Coronary artery (tissue), 2 donors: Measurements from ENCODE around the gene FAR2.

Experiments
- DNase-seq: peaks from one replicate; pipeline ENCODE4 v3.0.0-alpha.2; 2017; ENCODE audit warnings: low spot score
- H3K27ac ChIP-seq, 2 donors: fragments of 200-600 bp; sonication (generic); one replicate each; pipeline ENCODE4 v1.5.1; 2016 to 2019
- H3K4me3 ChIP-seq: fragments of 200-600 bp; sonication (generic); 2 replicates; pipeline ENCODE4 v1.5.1; 2016; ENCODE audit warnings: mild to moderate bottlenecking, moderate library complexity
- TF ChIP-seq, protein P1 (sequence below): fragments of 200-600 bp; sonication (generic); IDR thresholded peaks from one replicate; pipeline ENCODE4 v1.5.1; 2019; ENCODE audit warnings: antibody characterized with exemption

Gene FAR2

DNA sequence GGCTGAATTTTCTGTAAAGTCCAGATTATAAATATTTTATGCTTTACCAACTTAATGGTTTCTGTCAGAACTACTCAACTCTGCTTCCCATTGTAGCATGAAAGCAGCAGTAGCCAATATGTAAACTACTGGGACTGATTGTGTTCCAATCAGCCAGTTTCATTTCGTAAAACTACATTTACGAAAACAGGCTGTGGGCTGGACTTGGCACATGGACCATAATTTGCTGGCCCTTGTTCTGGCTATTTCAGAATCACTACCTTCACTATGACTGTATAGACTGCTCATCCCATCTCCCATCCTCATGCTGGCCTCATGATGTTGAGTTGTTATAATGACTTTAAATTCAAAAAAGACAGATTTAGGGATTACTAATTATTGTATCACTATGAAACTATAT lies 38.7 kb downstream of the FAR2 start:
- Histone ChIP-seq H3K4me3 (no peak overlapping the region), H3K27ac (no peak overlapping the region)
- DNase-seq, result no peak
- TF ChIP-seq, protein P1, sequence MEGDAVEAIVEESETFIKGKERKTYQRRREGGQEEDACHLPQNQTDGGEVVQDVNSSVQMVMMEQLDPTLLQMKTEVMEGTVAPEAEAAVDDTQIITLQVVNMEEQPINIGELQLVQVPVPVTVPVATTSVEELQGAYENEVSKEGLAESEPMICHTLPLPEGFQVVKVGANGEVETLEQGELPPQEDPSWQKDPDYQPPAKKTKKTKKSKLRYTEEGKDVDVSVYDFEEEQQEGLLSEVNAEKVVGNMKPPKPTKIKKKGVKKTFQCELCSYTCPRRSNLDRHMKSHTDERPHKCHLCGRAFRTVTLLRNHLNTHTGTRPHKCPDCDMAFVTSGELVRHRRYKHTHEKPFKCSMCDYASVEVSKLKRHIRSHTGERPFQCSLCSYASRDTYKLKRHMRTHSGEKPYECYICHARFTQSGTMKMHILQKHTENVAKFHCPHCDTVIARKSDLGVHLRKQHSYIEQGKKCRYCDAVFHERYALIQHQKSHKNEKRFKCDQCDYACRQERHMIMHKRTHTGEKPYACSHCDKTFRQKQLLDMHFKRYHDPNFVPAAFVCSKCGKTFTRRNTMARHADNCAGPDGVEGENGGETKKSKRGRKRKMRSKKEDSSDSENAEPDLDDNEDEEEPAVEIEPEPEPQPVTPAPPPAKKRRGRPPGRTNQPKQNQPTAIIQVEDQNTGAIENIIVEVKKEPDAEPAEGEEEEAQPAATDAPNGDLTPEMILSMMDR, result no peak

DNA sequence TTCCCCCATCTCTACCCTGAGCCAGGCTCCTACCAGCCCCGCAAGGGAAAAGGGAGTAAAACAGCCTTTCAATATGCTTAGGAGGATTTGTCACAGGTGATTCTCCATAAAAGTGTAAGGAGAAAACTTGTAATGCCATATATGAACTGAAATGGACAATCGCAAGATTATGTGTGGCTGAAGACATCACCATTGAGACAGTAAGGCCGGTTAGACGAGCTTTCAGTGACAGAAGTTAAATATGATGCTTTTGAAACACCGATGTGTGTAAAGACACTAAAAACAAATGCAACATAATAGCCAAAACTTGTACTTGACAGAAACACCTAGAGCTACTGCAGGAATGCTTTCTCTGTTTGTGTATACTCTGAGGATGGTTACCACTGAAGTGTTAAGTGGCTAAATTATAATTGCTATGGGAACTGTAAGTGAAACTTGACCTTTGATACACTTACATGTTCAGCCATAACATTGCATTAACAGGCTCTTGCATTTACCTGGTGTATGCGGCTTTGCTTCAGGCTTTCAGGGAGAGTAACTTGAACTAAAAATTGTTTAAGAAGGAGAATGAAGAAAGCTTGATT lies 42.3 kb downstream of the FAR2 start:
- no peak for DNase-seq
- no peak overlapping the region for H3K27ac ChIP-seq
- H3K4me3 ChIP-seq, result no peak overlapping the region
- TF ChIP-seq, protein P1, result no peak

DNA sequence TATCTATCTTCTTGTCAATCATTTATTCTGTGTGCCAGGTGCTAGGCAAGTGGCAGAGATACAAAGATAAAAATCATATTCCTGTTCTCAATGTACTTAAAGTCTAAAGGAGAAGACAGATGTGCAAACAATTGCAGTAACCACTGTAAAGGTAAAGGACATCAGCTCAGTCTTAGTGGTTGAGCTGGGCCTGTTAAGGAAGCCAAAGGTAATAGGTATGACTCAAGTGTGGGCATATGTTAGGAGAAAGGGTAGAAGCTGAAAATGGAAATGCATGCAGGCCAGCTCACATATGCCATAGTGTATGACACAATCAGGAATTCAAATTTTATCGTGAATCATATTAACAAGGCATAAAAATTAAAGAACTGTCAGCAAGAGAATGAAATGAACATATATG lies 49.8 kb downstream of the FAR2 start:
- DNase-seq, result no peak
- TF ChIP-seq, protein P1, result no peak
- no peak overlapping the region for H3K4me3 ChIP-seq
- no peak overlapping the region for H3K27ac ChIP-seq

DNA sequence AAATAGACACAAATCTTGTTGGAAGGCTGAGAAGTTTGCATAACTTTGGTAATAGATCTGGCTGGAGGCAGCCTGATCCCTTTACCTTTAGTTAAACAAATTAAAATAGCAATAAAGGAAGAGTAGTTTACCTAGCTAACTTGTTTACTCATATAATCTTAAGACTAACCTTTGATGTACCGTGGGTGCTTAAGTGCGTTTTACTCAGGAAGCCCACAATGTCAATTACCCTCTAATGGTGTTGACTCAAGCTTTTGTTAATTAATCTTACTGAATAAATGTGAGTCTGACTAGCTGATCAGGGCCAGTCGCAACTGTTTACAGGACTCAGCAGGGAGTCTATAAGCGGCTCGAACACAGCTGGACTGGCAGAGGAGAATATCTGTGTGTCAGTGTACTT lies 51.5 kb downstream of the FAR2 start:
- TF ChIP-seq, protein P1, result no peak
- Histone ChIP-seq H3K4me3 (no peak overlapping the region), H3K27ac (no peak overlapping the region)
- no peak for DNase-seq

DNA sequence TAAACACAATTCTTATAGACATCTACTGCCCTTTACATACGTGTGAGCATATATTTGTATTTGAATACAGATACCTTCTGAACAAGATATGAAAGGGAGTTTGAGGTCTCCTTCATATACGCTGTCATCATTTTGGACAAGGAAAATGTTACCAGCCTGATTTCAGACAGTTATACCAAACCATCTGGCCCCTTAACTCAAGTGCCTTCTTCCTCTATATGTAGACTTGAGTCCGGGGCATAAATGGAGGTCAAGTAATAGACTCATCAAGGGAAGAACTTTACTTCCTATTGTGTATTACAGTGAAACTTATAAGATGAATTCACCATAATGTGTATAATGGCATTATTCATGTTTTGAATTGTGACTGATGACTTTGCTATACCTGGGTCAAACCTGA lies 52.2 kb downstream of the FAR2 start:
- Histone ChIP-seq H3K27ac (no peak overlapping the region), H3K4me3 (no peak overlapping the region)
- no peak for DNase-seq
- TF ChIP-seq, protein P1, result no peak

DNA sequence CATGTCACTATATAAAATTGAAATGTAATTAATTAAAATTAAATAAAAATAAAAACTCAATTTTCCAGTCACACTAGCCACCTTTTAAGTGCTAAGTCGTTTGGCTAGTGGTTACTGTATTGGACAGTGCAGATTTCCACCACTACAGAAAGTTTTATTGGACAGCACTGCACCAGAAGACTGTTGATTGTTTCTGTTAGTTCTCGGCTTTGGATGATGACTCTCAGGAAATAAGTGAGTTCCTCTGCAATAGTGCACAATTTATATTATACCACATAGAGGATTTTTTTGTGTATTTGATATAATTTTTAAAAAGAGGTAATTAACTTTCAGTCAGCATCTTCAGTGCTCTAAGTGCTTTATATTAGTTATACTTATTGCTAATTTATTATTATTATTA lies 52.7 kb downstream of the FAR2 start:
- TF ChIP-seq, protein P1, result no peak
- no peak overlapping the region for H3K27ac ChIP-seq
- DNase-seq, result no peak
- H3K4me3 ChIP-seq, result no peak overlapping the region

DNA sequence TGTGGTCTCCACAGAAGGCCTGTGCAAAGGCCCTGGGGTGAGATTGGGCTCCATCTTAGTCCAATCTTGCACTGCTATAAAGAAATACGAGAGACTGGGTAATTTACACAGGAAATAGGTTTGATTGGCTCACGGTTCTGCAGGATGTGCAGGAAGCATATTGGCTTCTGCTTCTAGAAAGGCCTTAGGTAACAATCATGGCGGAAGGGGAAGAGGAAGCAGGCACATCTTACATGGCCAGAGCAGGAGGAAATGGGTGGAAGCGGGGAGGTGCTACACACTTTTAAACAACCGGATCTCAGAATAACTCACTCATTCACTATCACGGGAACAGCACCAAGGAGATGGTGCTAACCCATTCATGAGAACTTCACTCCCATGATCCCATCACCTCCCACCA lies 55.4 kb downstream of the FAR2 start:
- Histone ChIP-seq H3K4me3 (no peak overlapping the region), H3K27ac (no peak overlapping the region)
- TF ChIP-seq, protein P1, result no peak
- no peak for DNase-seq
